Muscle of arm (tissue), 14 donors: ENCODE data around the gene CTAGE1. TPM values are rescaled to one million over a fixed set of nuclear protein-coding genes. Genes with fewer than 3 reads are reported as not detected.
"Not testable (repeated sequence)": the region's sequence is repeated elsewhere in the genome, so short reads cannot be mapped to it uniquely, and the experiment has no call there.

Experiments used
- DNase-seq: peaks from one replicate; pipeline ENCODE4 v3.0.0-alpha.2; 2013
- long read RNA-seq, 11 donors: transcript quantifications; one replicate each; lab custom pipeline, GENCODE V29; 2026
- polyA plus RNA-seq, 12 donors: library from polyadenylated mRNA; unstranded; fragments of 120-200 nt; gene quantifications; one replicate each; pipeline ENCODE4 v1.2.1, GENCODE V29; 2013; ENCODE audit not compliant: insufficient read length in 12 of 12

The CTAGE1 gene, protein sequence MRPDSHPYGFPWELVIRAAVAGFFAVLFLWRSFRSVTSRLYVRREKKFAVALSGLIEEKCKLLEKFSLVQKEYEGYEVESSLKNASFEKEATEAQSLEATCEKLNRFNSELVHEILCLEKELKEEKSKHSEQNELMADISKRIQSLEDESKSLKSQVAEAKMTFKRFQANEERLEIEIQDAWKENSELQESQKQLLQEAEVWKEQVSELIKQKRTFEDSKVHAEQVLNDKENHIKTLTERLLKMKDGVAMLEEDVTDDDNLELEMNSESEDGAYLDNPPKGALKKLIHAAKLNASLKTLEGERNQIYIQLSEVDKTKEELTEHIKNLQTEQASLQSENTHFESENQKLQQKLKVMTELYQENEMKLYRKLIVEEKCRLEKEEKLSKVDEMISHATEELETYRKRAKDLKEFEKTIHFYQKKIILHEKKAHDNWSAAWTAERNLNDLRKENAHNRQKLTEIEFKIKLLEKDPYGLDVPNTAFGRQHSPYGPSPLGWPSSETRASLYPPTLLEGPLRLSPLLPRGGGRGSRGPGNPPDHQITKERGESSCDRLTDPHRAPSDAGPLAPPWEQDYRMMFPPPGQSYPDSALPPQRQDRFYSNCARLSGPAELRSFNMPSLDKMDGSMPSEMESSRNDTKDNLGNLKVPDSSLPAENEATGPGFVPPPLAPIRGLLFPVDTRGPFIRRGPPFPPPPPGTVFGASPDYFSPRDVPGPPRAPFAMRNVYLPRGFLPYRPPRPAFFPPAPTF
- polyA plus RNA-seq: not detected
- long read RNA-seq, donor 1: 0 reads
- long read RNA-seq, donor 2: 0 reads
- long read RNA-seq, donor 3: 0 reads
- long read RNA-seq, donor 4: 0 reads
- long read RNA-seq, donor 5: 0 reads
- long read RNA-seq, donor 6: 0 reads
- long read RNA-seq, donor 7: 0 reads
- long read RNA-seq, donor 8: 0 reads
- long read RNA-seq, donor 9: 0 reads
- long read RNA-seq, donor 10: 0 reads
- long read RNA-seq, donor 11: 0 reads

GRCh38 chr18:22417496-22418188, at the start of gene CTAGE1:
CTAGE1 (minus strand) TSS chr18:22417915; CDS start chr18:22417811, 104 bp downstream.
- DNase-seq: no peak

- DNase-seq: no peak
These were observed 49.1 kb upstream of the CTAGE1 start for GRCh38 chr18:22466608-22467395.

GRCh38 chr18:22465859-22466457, 48.2 kb upstream of the CTAGE1 start:
- DNase-seq: peak; percentile 31

- no peak for DNase-seq
These were observed 45.4 kb upstream of the CTAGE1 start for GRCh38 chr18:22463076-22463475.

- no peak for DNase-seq
These were observed 41.8 kb upstream of the CTAGE1 start for GRCh38 chr18:22459491-22459890.

GRCh38 chr18:22457524-22457923, 39.8 kb upstream of the CTAGE1 start:
- DNase-seq: no peak

GRCh38 chr18:22456547-22456946, 38.8 kb upstream of the CTAGE1 start:
- DNase-seq: no peak

DNA sequence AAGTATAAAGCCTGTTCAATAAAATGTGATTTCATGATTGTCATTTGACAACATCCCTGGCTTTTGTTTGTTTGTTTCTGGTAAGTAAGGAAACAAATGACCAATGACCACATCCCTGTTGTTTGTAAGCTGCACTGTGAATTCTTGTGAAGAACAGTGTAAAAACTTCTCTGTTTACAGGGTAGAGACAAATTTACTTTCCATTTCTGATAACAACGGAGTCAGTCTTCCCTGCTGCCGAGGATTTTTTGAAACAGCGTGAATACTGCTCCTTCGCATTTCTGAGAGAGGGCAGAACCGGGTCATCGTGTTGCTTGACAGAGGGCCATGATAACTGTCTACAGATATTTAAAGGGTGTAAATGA, 38.4 kb upstream of the CTAGE1 start:
- no peak for DNase-seq

DNA sequence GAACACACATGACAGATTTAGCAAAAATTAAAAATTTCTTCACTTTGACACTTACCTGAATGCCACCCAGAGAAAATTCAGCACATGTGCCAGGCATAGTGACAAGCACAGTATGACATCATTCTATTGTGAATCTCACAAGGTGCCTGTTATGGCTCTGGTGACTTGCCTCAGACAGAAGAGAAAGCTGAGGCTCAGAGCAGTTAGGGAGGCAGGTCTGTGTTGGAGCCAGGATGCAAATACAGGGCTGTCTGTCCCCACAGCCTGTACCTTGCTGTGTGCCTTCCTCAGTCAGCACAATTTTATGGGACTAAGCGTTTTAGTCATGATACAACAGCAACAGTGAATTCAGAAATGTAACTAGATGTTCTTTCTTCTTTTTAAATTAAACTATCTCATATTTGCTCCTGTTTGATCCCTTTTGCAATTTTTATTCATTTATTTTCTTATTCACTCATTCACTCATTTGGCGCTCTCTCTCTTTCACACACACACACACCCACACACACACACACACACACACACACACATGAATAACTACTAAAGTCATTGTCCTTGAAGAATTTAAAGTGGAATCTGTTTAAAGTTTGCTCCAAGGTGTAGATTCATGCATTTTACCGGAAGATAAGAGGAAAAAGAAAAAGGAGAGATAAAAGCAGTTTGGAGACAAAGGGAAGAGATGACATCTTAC, 37.9 kb upstream of the CTAGE1 start:
- DNase-seq: no peak

DNA sequence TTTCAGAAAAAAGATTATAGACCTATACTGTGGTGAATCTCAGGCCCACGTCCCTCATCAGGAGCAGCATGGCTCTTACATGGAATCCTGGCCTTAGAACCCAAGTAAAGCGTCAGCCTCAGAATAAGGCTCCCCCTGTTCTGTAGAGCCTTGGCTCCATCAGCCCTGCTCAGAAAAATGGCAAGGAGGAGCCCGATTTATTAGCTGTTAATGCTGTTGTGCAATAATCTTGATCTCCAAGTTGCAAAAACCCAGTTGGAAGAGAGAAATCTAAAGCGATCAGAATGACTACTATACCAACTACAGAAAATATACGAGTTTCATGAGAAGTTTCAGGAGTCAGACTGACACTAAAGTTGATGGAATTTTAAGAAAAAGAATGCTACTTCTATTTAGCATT, 35.6 kb upstream of the CTAGE1 start:
- no peak for DNase-seq

- no peak for DNase-seq
These were observed 34.5 kb upstream of the CTAGE1 start for GRCh38 chr18:22452226-22452668.

- no peak for DNase-seq
These were observed 34.1 kb upstream of the CTAGE1 start for GRCh38 chr18:22451796-22452195.

GRCh38 chr18:22450766-22451165, 33.1 kb upstream of the CTAGE1 start:
- DNase-seq: not testable (repeated sequence)

- DNase-seq: not testable (repeated sequence)
These were observed 32.6 kb upstream of the CTAGE1 start for GRCh38 chr18:22450318-22450717.

DNA sequence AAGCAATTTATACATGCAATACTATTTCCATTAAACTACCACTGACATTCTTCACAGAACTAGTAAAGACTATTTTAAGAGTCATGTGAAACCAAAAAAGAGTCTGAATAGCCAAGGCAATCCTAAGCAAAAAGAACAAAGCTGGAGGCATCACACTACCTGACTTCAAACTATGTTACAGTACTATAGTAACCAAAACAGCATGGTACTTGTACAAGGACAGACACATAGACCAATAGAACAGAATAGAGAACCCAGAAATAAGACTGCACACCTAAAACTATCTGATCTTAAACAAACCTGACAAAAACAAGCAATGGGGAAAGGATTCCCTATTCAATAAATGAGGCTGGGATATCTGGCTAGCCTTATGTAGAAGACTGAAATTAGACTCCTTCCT, 32.0 kb upstream of the CTAGE1 start:
- not testable (repeated sequence) for DNase-seq

DNA sequence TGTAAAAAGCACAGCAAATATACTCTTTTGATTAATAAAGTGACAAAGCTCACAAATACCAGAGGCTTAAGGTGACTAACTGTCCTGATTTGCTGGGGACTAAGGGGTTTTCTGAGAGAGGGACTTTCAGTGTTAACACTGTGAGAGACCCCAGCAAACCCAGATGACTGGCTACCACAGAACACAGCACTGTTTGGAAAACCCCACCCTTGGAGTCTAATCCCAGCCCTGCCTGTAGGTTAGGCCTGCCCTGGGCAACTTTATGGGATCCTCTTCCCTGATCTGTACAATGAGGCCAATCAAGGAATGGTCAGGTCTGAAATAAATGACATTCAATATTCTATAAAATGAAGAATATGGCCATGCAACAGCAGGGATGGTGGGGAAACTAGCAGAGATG, 30.5 kb upstream of the CTAGE1 start:
- no peak for DNase-seq

- no peak for DNase-seq
These were observed 30.1 kb upstream of the CTAGE1 start for GRCh38 chr18:22447792-22448191.

GRCh38 chr18:22446911-22447310, 29.2 kb upstream of the CTAGE1 start:
- no peak for DNase-seq

GRCh38 chr18:22446325-22446724, 28.6 kb upstream of the CTAGE1 start:
- DNase-seq: no peak

GRCh38 chr18:22441638-22442037, 23.9 kb upstream of the CTAGE1 start:
- DNase-seq: no peak
